WERI-Rb-1 (cell line): ENCODE results near the gene TMEM208.

ENCODE experiments used
- DNase-seq: peaks from one replicate; pipeline ENCODE4 v3.0.0-alpha.2; 2020
- H3K27ac ChIP-seq: fragments of 250-450 bp; sonication (Bioruptor Pico); 2 replicates; pipeline ENCODE4 v1.5.1; 2020; ENCODE audit warnings: mild to moderate bottlenecking, moderate library complexity
- H3K27me3 ChIP-seq: fragments of 250-450 bp; sonication (Bioruptor Pico); 2 replicates; pipeline ENCODE4 v1.5.1; 2021; ENCODE audit warnings: mild to moderate bottlenecking, low read depth, moderate library complexity; ENCODE audit not compliant: insufficient read depth, severe bottlenecking
- H3K36me3 ChIP-seq: fragments of 250-450 bp; sonication (Bioruptor Pico); 2 replicates; pipeline ENCODE4 v1.5.1; 2020; ENCODE audit warnings: mild to moderate bottlenecking, moderate library complexity
- H3K4me3 ChIP-seq: 2 replicates; pipeline ENCODE4 v1.5.1; 2011; ENCODE audit warnings: low read depth, mild to moderate bottlenecking, control low read depth, low read length
- H3K9me3 ChIP-seq: fragments of 250-450 bp; sonication (Bioruptor Pico); 2 replicates; pipeline ENCODE4 v1.5.1; 2021; ENCODE audit warnings: mild to moderate bottlenecking, moderate library complexity; ENCODE audit not compliant: severe bottlenecking
- CTCF ChIP-seq: IDR thresholded peaks from 2 replicates; pipeline ENCODE4 v1.5.1; 2011; ENCODE audit warnings: low read depth, mild to moderate bottlenecking, control low read depth, inconsistent platforms, low read length

TMEM208 gene

GRCh38 chr16:67182288-67182687 lies 44.6 kb upstream of the TMEM208 start:
- Histone ChIP-seq H3K27ac (no peak overlapping the region), H3K36me3 (peaks cover 27% of the 10 kb centered on the region), H3K27me3 (no peaks in the 10 kb centered on the region), H3K4me3 (no peak overlapping the region), H3K9me3 (no peaks in the 10 kb centered on the region)
- TF ChIP-seq CTCF: no peak
- DNase-seq: no peak

- Histone ChIP-seq H3K27ac (peak overlapping the region; percentile 98), H3K36me3 (peaks cover 21% of the 10 kb centered on the region), H3K4me3 (peak overlapping the region; percentile 54), H3K9me3 (no peaks in the 10 kb centered on the region), H3K27me3 (no peaks in the 10 kb centered on the region)
- TF ChIP-seq CTCF: no peak
- no peak for DNase-seq
These were observed 43.7 kb upstream of the TMEM208 start for GRCh38 chr16:67183284-67183626.

DNA sequence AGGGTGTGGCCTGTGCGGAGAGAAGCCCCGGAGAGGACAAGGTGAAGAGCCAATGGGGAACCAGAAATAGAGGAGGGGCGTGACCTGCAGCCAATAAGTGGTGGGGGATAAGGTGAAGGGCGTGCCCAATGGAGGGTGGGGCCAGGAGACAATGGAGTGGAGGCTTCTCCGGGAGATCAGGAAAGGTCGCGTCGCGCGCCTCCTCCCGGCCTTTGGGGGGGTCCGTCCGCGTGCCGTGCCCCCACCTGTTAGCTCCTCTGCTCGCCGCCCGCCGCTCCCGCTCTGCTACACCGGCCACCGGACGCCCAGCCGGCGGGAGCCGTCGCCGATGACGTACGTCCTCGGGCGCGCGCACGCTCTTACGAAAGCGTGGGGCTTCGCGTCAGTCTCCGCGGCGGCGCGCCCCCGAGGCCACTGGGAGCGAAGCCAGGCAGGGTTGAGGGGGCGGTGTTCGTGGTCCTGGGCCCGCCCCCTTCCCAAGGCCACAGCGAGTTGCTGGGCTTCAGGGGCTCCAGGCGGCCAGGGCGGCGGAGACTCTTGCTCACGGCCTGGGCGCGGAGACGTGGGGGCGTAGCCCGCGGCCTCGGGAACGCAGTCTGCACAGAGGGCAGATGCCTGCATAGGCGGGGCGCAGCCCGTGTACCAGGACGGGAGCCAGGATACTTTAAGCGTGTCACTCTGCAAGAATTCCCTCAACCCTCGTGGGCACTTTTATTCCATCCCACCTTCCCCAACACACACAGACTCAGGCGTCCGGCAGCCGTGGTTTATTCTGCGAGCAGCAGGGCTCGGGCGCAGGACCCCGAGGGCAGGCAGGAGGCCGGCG lies 43.1 kb upstream of the TMEM208 start, which contains the start of gene MATCAP1:
Gene MATCAP1 (minus strand): TSS at position 337 of the 826 bp plus-strand sequence. CDS start 3,353 bp downstream, outside the sequence.
- H3K27me3 ChIP-seq: no peaks in the 10 kb centered on the region
- DNase-seq: peak; percentile 98
- no peak for TF ChIP-seq CTCF
- peak within 1 kb of the TSS; percentile 54 for H3K4me3 ChIP-seq
- H3K27ac ChIP-seq: peak within 1 kb of the TSS; percentile 98
- peaks cover 19% of the 10 kb centered on the region for H3K36me3 ChIP-seq
- no peaks in the 10 kb centered on the region for H3K9me3 ChIP-seq

DNA sequence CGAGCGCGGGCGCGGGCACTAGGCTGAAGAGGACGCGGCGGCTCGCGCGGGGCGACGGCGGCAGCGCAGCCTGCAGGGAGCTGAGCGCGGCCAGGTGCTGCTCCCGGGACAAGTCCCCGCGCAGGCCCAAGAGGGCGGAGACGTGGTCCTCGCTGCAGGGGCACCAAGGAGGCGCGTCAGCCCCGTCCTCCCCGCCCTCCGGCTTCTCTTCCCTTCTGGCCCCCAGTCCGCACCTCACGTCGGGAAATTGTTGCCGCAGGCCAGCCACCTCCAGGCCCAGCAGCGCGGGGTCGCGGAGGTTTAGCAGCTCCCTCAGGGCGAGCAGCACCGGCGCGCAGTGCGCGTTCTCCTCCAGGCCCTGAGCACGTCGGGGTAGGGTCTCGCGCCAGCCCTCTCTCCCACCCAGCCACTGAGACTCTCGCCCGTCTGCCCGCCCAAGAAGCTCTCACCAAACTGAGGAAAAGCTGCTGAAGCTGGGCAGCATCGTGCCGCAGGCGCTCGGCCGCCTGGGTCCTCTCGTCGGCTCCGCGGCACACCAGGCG lies 42.4 kb upstream of the TMEM208 start:
- peak; percentile 52 for DNase-seq
- Histone ChIP-seq H3K4me3 (peak overlapping the region; percentile 54), H3K27ac (peak overlapping the region; percentile 98), H3K9me3 (no peaks in the 10 kb centered on the region), H3K36me3 (peaks cover 17% of the 10 kb centered on the region), H3K27me3 (no peaks in the 10 kb centered on the region)
- no peak for TF ChIP-seq CTCF

- TF ChIP-seq CTCF: peak; percentile 83
- H3K9me3 ChIP-seq: no peaks in the 10 kb centered on the region
These were observed 41.8 kb upstream of the TMEM208 start for GRCh38 chr16:67184995-67185650.

More at GRCh38 chr16:67184995-67185650, 41.8 kb upstream of the TMEM208 start:
- peak; percentile 87 for DNase-seq
- H3K36me3 ChIP-seq: peaks cover 11% of the 10 kb centered on the region
- no peaks in the 10 kb centered on the region for H3K27me3 ChIP-seq
- H3K27ac ChIP-seq: peak overlapping the region; percentile 98
- peak overlapping the region; percentile 54; the same call in 1 of the 2 replicates for H3K4me3 ChIP-seq
